H9 (cell line): Measurements from ENCODE around the gene BOD1L1. TPM values are rescaled to one million over a fixed set of nuclear protein-coding genes. Genes with fewer than 3 reads are reported as not detected.

Source experiments
- DNase-seq: peaks from one replicate; pipeline ENCODE4 v3.0.0-alpha.2; 2017
- H2AFZ ChIP-seq: one replicate; pipeline ENCODE4 v1.6.1; 2013; ENCODE audit warnings: mild to moderate bottlenecking, low read length, control low read depth, moderate library complexity
- H2AK5ac ChIP-seq: 2 replicates; pipeline ENCODE4 v1.6.1; 2013; ENCODE audit warnings: low read length, control low read depth, mixed read lengths; ENCODE audit not compliant: insufficient read length
- H2BK120ac ChIP-seq: one replicate; pipeline ENCODE4 v1.6.1; 2013; ENCODE audit warnings: low read depth, mild to moderate bottlenecking, low read length, control low read depth, inconsistent platforms; ENCODE audit not compliant: poor library complexity, severe bottlenecking
- H2BK12ac ChIP-seq: 2 replicates; pipeline ENCODE4 v1.6.1; 2013; ENCODE audit warnings: low read length, control low read depth, mixed read lengths, low read depth; ENCODE audit not compliant: insufficient read length
- H2BK15ac ChIP-seq: 2 replicates; pipeline ENCODE4 v1.6.1; 2013; ENCODE audit warnings: low read depth, low read length, control low read depth
- H2BK20ac ChIP-seq: one replicate; pipeline ENCODE4 v1.6.1; 2013; ENCODE audit warnings: low read depth, mild to moderate bottlenecking, low read length, control low read depth, inconsistent platforms; ENCODE audit not compliant: poor library complexity, severe bottlenecking
- H2BK5ac ChIP-seq: 2 replicates; pipeline ENCODE4 v1.6.1; 2013; ENCODE audit warnings: low read length, control low read depth, mixed read lengths; ENCODE audit not compliant: insufficient read length
- H3K14ac ChIP-seq: 2 replicates; pipeline ENCODE4 v1.6.1; 2013; ENCODE audit warnings: low read length, control low read depth; ENCODE audit not compliant: insufficient read depth
- H3K18ac ChIP-seq: 2 replicates; pipeline ENCODE4 v1.6.1; 2013; ENCODE audit warnings: low read depth, mild to moderate bottlenecking, mixed read lengths, low read length, control low read depth; ENCODE audit not compliant: insufficient read length
- H3K23ac ChIP-seq: 2 replicates; pipeline ENCODE4 v1.6.1; 2013; ENCODE audit warnings: low read length, control low read depth, mixed read lengths, low read depth; ENCODE audit not compliant: insufficient read length
- H3K23me2 ChIP-seq: 2 replicates; pipeline ENCODE4 v1.6.1; 2013; ENCODE audit warnings: low read depth, mild to moderate bottlenecking, mixed read lengths, low read length, control low read depth; ENCODE audit not compliant: insufficient read length, poor library complexity, severe bottlenecking
- H3K27ac ChIP-seq: 2 replicates; pipeline ENCODE4 v1.5.1; 2013; ENCODE audit warnings: low read length, control low read depth, mixed read lengths, low read depth; ENCODE audit not compliant: insufficient read length
- H3K27me3 ChIP-seq: 2 replicates; pipeline ENCODE4 v1.6.1; 2013; ENCODE audit warnings: low read length, control low read depth, inconsistent platforms; ENCODE audit not compliant: insufficient read depth
- H3K4ac ChIP-seq: 2 replicates; pipeline ENCODE4 v1.6.1; 2013; ENCODE audit warnings: low read depth, mild to moderate bottlenecking, control low read depth, inconsistent platforms, low read length, moderate library complexity
- H3K4me1 ChIP-seq: 2 replicates; pipeline ENCODE4 v1.6.1; 2013; ENCODE audit warnings: low read length, control low read depth, inconsistent platforms; ENCODE audit not compliant: insufficient read depth
- H3K4me2 ChIP-seq: 2 replicates; pipeline ENCODE4 v1.6.1; 2013; ENCODE audit warnings: low read length, control low read depth, mixed read lengths; ENCODE audit not compliant: insufficient read length, insufficient read depth
- H3K56ac ChIP-seq: 2 replicates; pipeline ENCODE4 v1.6.1; 2013; ENCODE audit warnings: low read depth, mild to moderate bottlenecking, mixed read lengths, low read length, control low read depth; ENCODE audit not compliant: insufficient read length
- H3K79me1 ChIP-seq: 2 replicates; pipeline ENCODE4 v1.6.1; 2013; ENCODE audit warnings: low read depth, mild to moderate bottlenecking, moderate library complexity, low read length, control low read depth, inconsistent platforms; ENCODE audit not compliant: insufficient read depth, poor library complexity, severe bottlenecking
- H3K79me2 ChIP-seq: 2 replicates; pipeline ENCODE4 v1.6.1; 2013; ENCODE audit warnings: low read length, control low read depth, inconsistent platforms; ENCODE audit not compliant: insufficient read depth
- H3K9ac ChIP-seq: 2 replicates; pipeline ENCODE4 v1.6.1; 2013; ENCODE audit warnings: low read length, control low read depth, mixed read lengths; ENCODE audit not compliant: insufficient read length; ENCODE audit errors: extremely low read depth
- H3K9me3 ChIP-seq: one replicate; pipeline ENCODE4 v1.6.1; 2013; ENCODE audit warnings: low read depth, low read length, inconsistent platforms; ENCODE audit not compliant: control insufficient read depth
- H3T11ph ChIP-seq: one replicate; pipeline ENCODE4 v1.6.1; 2013; ENCODE audit warnings: mild to moderate bottlenecking, low read length, control low read depth, inconsistent platforms
- H4K20me1 ChIP-seq: one replicate; pipeline ENCODE4 v1.6.1; 2013; ENCODE audit not compliant: control insufficient read depth, insufficient read length, insufficient read depth
- H4K5ac ChIP-seq: 2 replicates; pipeline ENCODE4 v1.6.1; 2013; ENCODE audit warnings: low read depth, mild to moderate bottlenecking, mixed read lengths, low read length, control low read depth; ENCODE audit not compliant: insufficient read length
- H4K8ac ChIP-seq: replicated peaks from 2 replicates; pipeline ENCODE4 v1.6.1; 2013; ENCODE audit warnings: low read length, control low read depth, mixed read lengths, low read depth; ENCODE audit not compliant: insufficient read length
- H4K91ac ChIP-seq: 2 replicates; pipeline ENCODE4 v1.6.1; 2013; ENCODE audit warnings: low read depth, mild to moderate bottlenecking, moderate library complexity, mixed read lengths, low read length, control low read depth; ENCODE audit not compliant: insufficient read length
- H3K27ac Mint-ChIP-seq, 3 experiments: 2 replicates in 2 of 3; 3 replicates in 1 of 3; pipeline ENCODE4 v1.8.0; 2020 to 2021; ENCODE audit warnings: mixed read lengths in 3 of 3, mild to moderate bottlenecking in 1 of 3, moderate library complexity in 1 of 3
- H3K27me3 Mint-ChIP-seq: 2 replicates; pipeline ENCODE4 v1.8.0; 2021; ENCODE audit warnings: low read depth, mild to moderate bottlenecking, moderate library complexity, mixed read lengths
- H3K36me3 Mint-ChIP-seq, 3 experiments: 2 replicates in 2 of 3; 3 replicates in 1 of 3; pipeline ENCODE4 v1.8.0; 2020 to 2021; ENCODE audit warnings: low read depth in 3 of 3, mixed read lengths in 3 of 3; ENCODE audit not compliant: insufficient read depth in 1 of 3
- H3K4me1 Mint-ChIP-seq, 2 experiments: 2 replicates each; pipeline ENCODE4 v1.8.0; 2020; ENCODE audit warnings: mixed read lengths in 2 of 2
- H3K4me3 Mint-ChIP-seq, 2 experiments: 2 replicates in 1 of 2; 3 replicates in 1 of 2; pipeline ENCODE4 v1.8.0; 2020 to 2021; ENCODE audit warnings: mild to moderate bottlenecking in 2 of 2, mixed read lengths in 2 of 2, moderate library complexity in 1 of 2
- H3K9me3 Mint-ChIP-seq, 2 experiments: 2 replicates in 1 of 2; 3 replicates in 1 of 2; pipeline ENCODE4 v1.8.0; 2020; ENCODE audit warnings: mild to moderate bottlenecking in 2 of 2, mixed read lengths in 2 of 2, moderate library complexity in 1 of 2
- WGBS: extraction: QIAGEN DNeasy Blood & Tissue Kit; methylation state at CpG from one replicate; pipeline ENCODE4 v1.1.7; 2013; ENCODE audit warnings: missing lambda C conversion rate, low lambda C conversion rate, mixed read lengths; ENCODE audit not compliant: insufficient read length; ENCODE audit errors: extremely low coverage; 5-methylcytosine and 5-hydroxymethylcytosine counted together
- total RNA-seq: library from RNA; stranded (reverse); gene quantifications from 2 replicates; pipeline ENCODE4 v1.2.1, GENCODE V29; 2021
- TF ChIP-seq, protein P1 (sequence below): fragments of 200-600 bp; sonication (generic); conservative IDR thresholded peaks from 3 replicates; pipeline ENCODE4 v1.8.0; 2021; ENCODE audit warnings: antibody characterized with exemption, mild to moderate bottlenecking

The BOD1L1 gene
- total RNA-seq, 1 experiment from 2014 or later, result 37.8 TPM

DNA sequence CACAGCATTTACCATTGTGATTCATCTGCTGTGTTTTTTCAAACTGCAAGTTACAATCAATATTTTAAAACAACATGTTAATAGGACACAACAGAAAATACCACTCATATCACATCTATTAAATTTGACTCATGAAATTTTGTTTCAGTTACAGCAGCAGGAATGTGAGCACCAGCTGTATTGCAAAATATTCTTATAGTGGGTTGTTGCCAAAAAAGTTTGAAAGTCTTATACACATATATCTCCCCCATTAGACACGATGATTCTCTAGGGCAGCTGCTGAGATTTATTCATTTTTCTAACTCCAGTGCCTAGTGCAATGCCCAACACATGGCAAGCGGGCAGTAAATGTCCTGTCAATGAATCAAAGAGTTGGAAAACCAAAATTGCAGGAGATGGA, 56.6 kb downstream of the BOD1L1 start:
- no peaks in the 10 kb centered on the region for H4K20me1 ChIP-seq
- no peak overlapping the region for H2BK12ac ChIP-seq
- no peak overlapping the region for H3K9ac ChIP-seq
- no peak overlapping the region for H2AFZ ChIP-seq
- no peak overlapping the region for H3K18ac ChIP-seq
- no peak overlapping the region for H4K8ac ChIP-seq
- H3T11ph ChIP-seq, result no peak overlapping the region
- no peak overlapping the region for H3K56ac ChIP-seq
- no peaks in the 10 kb centered on the region for H3K23me2 ChIP-seq
- Mint-ChIP-seq H3K4me1 (no peaks in the 10 kb centered on the region), H3K27me3 (no peaks in the 10 kb centered on the region), H3K9me3 (no peaks in the 10 kb centered on the region), H3K36me3 (peaks cover 5 to 47% (median 34%) of the 10 kb centered on the region in 3 experiments; a peak in 5 of 7 replicates), H3K4me3 (no peak overlapping the region), H3K27ac (no peak overlapping the region)
- TF ChIP-seq, protein P1, sequence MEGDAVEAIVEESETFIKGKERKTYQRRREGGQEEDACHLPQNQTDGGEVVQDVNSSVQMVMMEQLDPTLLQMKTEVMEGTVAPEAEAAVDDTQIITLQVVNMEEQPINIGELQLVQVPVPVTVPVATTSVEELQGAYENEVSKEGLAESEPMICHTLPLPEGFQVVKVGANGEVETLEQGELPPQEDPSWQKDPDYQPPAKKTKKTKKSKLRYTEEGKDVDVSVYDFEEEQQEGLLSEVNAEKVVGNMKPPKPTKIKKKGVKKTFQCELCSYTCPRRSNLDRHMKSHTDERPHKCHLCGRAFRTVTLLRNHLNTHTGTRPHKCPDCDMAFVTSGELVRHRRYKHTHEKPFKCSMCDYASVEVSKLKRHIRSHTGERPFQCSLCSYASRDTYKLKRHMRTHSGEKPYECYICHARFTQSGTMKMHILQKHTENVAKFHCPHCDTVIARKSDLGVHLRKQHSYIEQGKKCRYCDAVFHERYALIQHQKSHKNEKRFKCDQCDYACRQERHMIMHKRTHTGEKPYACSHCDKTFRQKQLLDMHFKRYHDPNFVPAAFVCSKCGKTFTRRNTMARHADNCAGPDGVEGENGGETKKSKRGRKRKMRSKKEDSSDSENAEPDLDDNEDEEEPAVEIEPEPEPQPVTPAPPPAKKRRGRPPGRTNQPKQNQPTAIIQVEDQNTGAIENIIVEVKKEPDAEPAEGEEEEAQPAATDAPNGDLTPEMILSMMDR, result no peak
- no peak for DNase-seq
- H3K9me3 ChIP-seq, result no peaks in the 10 kb centered on the region
- no peak overlapping the region for H3K27ac ChIP-seq
- no peaks in the 10 kb centered on the region for H3K27me3 ChIP-seq
- no peak overlapping the region for H2BK15ac ChIP-seq
- H3K23ac ChIP-seq, result no peak overlapping the region
- H2BK5ac ChIP-seq, result no peak overlapping the region
- WGBS, result no CpG with 5 or more reads among the region's 2 CpGs
- no peaks in the 10 kb centered on the region for H3K4me1 ChIP-seq
- H3K14ac ChIP-seq, result no peak overlapping the region
- H4K5ac ChIP-seq, result no peak overlapping the region
- H4K91ac ChIP-seq, result no peak overlapping the region
- H3K79me1 ChIP-seq, result no peaks in the 10 kb centered on the region
- no peak overlapping the region for H3K4me2 ChIP-seq
- no peak overlapping the region for H2AK5ac ChIP-seq
- no peak overlapping the region for H3K4ac ChIP-seq
- no peak overlapping the region for H2BK20ac ChIP-seq
- no peak overlapping the region for H2BK120ac ChIP-seq
- H3K79me2 ChIP-seq, result no peaks in the 10 kb centered on the region
